ENCODE results near the gene PNPLA2. TPM values are rescaled to one million over a fixed set of nuclear protein-coding genes. Genes with fewer than 3 reads are reported as not detected.
A peak's percentile ranks its signal among the peaks of the same experiment; 100 is the strongest.

Gene PNPLA2
- total and polyA plus RNA-seq, 2 of the 8 experiments (the other 6 are each of a cell fraction or from before 2014, with no cell fraction given): 30.9 to 62.1 TPM

DNA sequence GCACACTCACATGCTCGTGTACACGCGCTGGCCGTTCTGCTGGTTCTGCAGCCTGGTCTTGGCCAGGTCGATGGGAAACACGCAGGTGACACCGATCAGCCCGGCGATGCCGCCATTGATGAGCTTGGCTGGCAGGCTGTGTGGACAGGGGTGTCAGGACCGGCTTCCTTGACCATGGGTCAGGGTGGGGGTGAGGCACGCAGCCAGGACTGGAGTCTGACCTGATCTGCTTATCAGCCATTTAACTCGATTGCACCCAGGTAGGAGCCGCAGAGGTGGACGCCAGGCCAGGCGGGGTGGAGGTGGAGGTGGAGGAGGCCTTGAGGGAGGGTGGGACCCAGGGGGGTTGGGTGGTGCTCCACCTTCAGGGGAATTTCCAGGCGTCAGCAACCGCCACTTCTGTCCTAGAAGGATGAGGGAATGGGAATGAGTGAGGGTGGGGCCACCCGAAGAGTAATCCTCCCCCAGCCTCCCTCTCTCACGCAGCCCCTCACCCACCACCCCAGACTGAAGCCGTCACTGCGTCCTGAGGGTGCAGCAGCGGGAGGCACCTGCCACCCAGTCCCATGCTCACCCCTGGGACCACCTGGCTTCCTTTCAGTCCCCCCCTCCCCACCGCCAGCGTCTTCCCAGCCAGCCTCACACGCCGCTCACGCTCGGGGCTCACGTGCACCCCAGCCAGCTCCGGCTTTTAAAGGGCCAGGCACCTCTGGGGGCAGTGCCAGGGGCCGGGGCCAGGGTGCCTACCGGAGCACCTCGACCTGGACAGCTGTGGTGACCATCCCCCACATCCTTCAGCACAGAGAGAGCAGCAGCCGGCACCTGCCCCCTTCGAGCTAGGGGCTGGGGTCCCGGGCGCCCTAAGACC is 23.7 kb upstream of the PNPLA2 start:
- FAIRE-seq (no peak), DNase-seq (ENCODE audit: low read depth in 1 of 2, low spot score in 2 of 2) (no peak)
- ChIA-PET CTCF (ENCODE audit: partially characterized antibody) (interaction anchor here (0.9 to 3.4 kb wide), 4 partner anchors 9 to 36 kb away, joined by 3 to 14 read pairs (median 4); no protein-coding TSS in a partner anchor), POLR2A (ENCODE audit: partially characterized antibody) (interaction anchor here (1.1 to 53.0 kb wide), 6 partner anchors 9 to 35 kb away, joined by 3 to 1917 read pairs (median 6); partner anchors contain the start of genes CD151, CRACR2B, GATD1 and PIDD1)
- H3K14ac ChIP-seq (ENCODE audit: insufficient read length): no peak overlapping the region
- H3K9ac ChIP-seq (replicated peaks in 1 of 4; ENCODE audit: extremely low read depth in 1 of 4, low read depth in 3 of 4, low read length in 3 of 4): no peak overlapping the region
- 93% methylated on average over 27 of the region's 38 CpGs; no CpG with 5 or more reads in 1 of the 2 experiments for WGBS, 2 experiments (ENCODE audit: extremely low coverage in 1 of 2, insufficient coverage in 1 of 2, insufficient read length in 1 of 2, insufficient replicate concordance in 2 of 2, low coverage in 1 of 2, low lambda C conversion rate in 2 of 2, missing lambda C conversion rate in 1 of 2)
- no peak overlapping the region for H3K4ac ChIP-seq (replicated peaks; ENCODE audit: insufficient read length, low read depth, low read length)
- H2BK5ac ChIP-seq (ENCODE audit: low read depth, low read length): no peak overlapping the region; the same call in 1 of the 2 replicates
- peaks cover 7% of the 10 kb centered on the region for H3K23me2 ChIP-seq (ENCODE audit: low read depth, low read length)
- H4K20me1 ChIP-seq (replicated peaks in 1 of 2; ENCODE audit: control insufficient read depth in 1 of 2, insufficient read depth in 2 of 2, low read length in 2 of 2): peaks cover 0 to 12% of the 10 kb centered on the region in 2 experiments
- peaks cover 4 to 28% (median 18%) of the 10 kb centered on the region in 4 experiments for H3K4me1 ChIP-seq (replicated peaks in 1 of 4; ENCODE audit: control insufficient read depth in 3 of 4, insufficient read depth in 4 of 4, low read length in 3 of 4)
- H4K8ac ChIP-seq (ENCODE audit: extremely low read depth, insufficient read depth, low read length): 0 out of 2 replicates have a peak overlapping the region, but pooled peaks have one; percentile 46
- no peak overlapping the region for H3K56ac ChIP-seq (replicated peaks; ENCODE audit: insufficient read length, low read depth, low read length)
- H4K91ac ChIP-seq (replicated peaks; ENCODE audit: insufficient read length, low read length): no peak overlapping the region
- H2BK20ac ChIP-seq (ENCODE audit: low read length): no peak overlapping the region
- H2BK120ac ChIP-seq (replicated peaks; ENCODE audit: low read depth, low read length): no peak overlapping the region
- no peak overlapping the region for H3K27ac ChIP-seq (ENCODE audit: low read depth, low read length)
- H3K79me1 ChIP-seq (ENCODE audit: low read depth, low read length): 0 out of 2 replicates have a peak, but pooled peaks cover 7% of the 10 kb centered on the region
- H3K36me3 ChIP-seq (ENCODE audit: control insufficient read depth in 2 of 4, insufficient read depth in 4 of 4, low read length in 3 of 4): peaks cover 0 to 20% (median 1%) of the 10 kb centered on the region in 4 experiments; a peak in 4 of 8 replicates
- no peak overlapping the region for H2AK5ac ChIP-seq (ENCODE audit: low read depth, low read length)
- no peak overlapping the region for H2BK12ac ChIP-seq (ENCODE audit: low read depth, low read length)
- H3K18ac ChIP-seq (ENCODE audit: extremely low read depth, low read length): no peak overlapping the region; the same call in 1 of the 2 replicates
- H3K9me3 ChIP-seq (ENCODE audit: insufficient read depth in 2 of 2, low read depth in 1 of 2, low read length in 1 of 2): no peaks in the 10 kb centered on the region
- no peak overlapping the region for H4K5ac ChIP-seq (ENCODE audit: insufficient read length, low read depth, low read length)
- H3K4me3 ChIP-seq (ENCODE audit: extremely low read depth in 1 of 4, insufficient read depth in 2 of 4, low read depth in 3 of 4, low read length in 4 of 4): no peak overlapping the region
- H3K4me2 ChIP-seq (ENCODE audit: insufficient read depth in 1 of 2, low read depth in 2 of 2, low read length in 2 of 2): no peak overlapping the region; a peak in 1 of 4 replicates
- peaks cover 0 to 5% of the 10 kb centered on the region in 2 experiments; a peak in 1 of 4 replicates for H3K79me2 ChIP-seq (ENCODE audit: control insufficient read depth in 1 of 2, insufficient read depth in 2 of 2, low read length in 2 of 2)
- H2BK15ac ChIP-seq (ENCODE audit: low read length): no peak overlapping the region
- H3K27me3 ChIP-seq (replicated peaks in 1 of 4; ENCODE audit: control insufficient read depth in 3 of 4, extremely low read depth in 1 of 4, insufficient read depth in 3 of 4, low read length in 3 of 4): no peaks in the 10 kb centered on the region
- H2AFZ ChIP-seq (ENCODE audit: low read length): no peak overlapping the region
- no peak overlapping the region for H3K23ac ChIP-seq (ENCODE audit: insufficient read length)
- no peak for TF ChIP-seq KDM4A (IDR thresholded peaks at IDR 0.05; ENCODE audit: low read depth, low read length, severe bottlenecking)
- TF ChIP-seq MAFK (IDR thresholded peaks at IDR 0.05; ENCODE audit: low read depth, low read length): no peak
- TF ChIP-seq GTF2F1 (IDR thresholded peaks at IDR 0.05; ENCODE audit: borderline replicate concordance, low read depth, low read length): no peak
- TF ChIP-seq RFX5 (IDR thresholded peaks at IDR 0.05; ENCODE audit: borderline replicate concordance, low read depth, low read length): no peak
- TF ChIP-seq NRF1 (IDR thresholded peaks at IDR 0.05; ENCODE audit: low read depth, low read length): no peak
- TF ChIP-seq EP300 (IDR thresholded peaks at IDR 0.05; ENCODE audit: borderline replicate concordance in 1 of 2, low read depth in 2 of 2, low read length in 2 of 2): no peak
- TF ChIP-seq BCL11A (IDR thresholded peaks at IDR 0.05; ENCODE audit: low read depth in 2 of 2, low read length in 2 of 2): no peak
- TF ChIP-seq SP4 (IDR thresholded peaks at IDR 0.05; ENCODE audit: low read length): no peak
- TF ChIP-seq SAP30 (IDR thresholded peaks at IDR 0.05; ENCODE audit: insufficient read depth, insufficient replicate concordance, low read length): no peak

All from H1 (cell line).